SK-N-SH (cell line): ENCODE results near the gene CD53.

Source experiments
- CTCF ChIP-seq: fragments of 200-600 bp; sonication (generic); IDR thresholded peaks from 2 replicates; pipeline ENCODE4 v1.6.1; 2017; ENCODE audit warnings: antibody characterized with exemption, mild to moderate bottlenecking, moderate library complexity
- EP300 ChIP-seq, 2 experiments: IDR thresholded peaks; 2 replicates each; pipeline versions ENCODE4 v1.4.0 to v1.6.1; 2012; ENCODE audit warnings: borderline replicate concordance in 1 of 2, low read depth in 1 of 2, low read length in 1 of 2
- GABPA ChIP-seq: IDR thresholded peaks from 2 replicates; pipeline ENCODE4 v1.4.0; 2012; ENCODE audit warnings: low read depth, mild to moderate bottlenecking
- GATA2 ChIP-seq: sonication (generic); formaldehyde crosslinking; IDR thresholded peaks from 2 replicates; pipeline ENCODE4 v1.5.0; 2020; ENCODE audit warnings: mild to moderate bottlenecking, missing genetic modification reagents
- MAX ChIP-seq: IDR thresholded peaks from 2 replicates; pipeline ENCODE4 v1.4.0; 2012; ENCODE audit warnings: low read depth
- MXI1 ChIP-seq: IDR thresholded peaks from 2 replicates; pipeline ENCODE4 v1.6.1; 2012; ENCODE audit warnings: mild to moderate bottlenecking, low read depth, low read length, improper control_type of control experiment
- POLR2AphosphoS5 ChIP-seq: IDR thresholded peaks from 2 replicates; pipeline ENCODE4 v1.6.1; 2012; ENCODE audit warnings: low read depth, low read length
- RAD21 ChIP-seq: IDR thresholded peaks from 2 replicates; pipeline ENCODE4 v1.6.1; 2012; ENCODE audit warnings: mild to moderate bottlenecking, low read length
- RFX5 ChIP-seq: IDR thresholded peaks from 2 replicates; pipeline ENCODE4 v1.6.1; 2012; ENCODE audit warnings: mild to moderate bottlenecking, improper control_type of control experiment, low read length
- SIN3A ChIP-seq: IDR thresholded peaks from 2 replicates; pipeline ENCODE4 v1.6.1; 2012; ENCODE audit warnings: low read depth, mild to moderate bottlenecking, low read length, moderate library complexity, borderline replicate concordance
- TAF1 ChIP-seq: IDR thresholded peaks from 2 replicates; pipeline ENCODE4 v1.6.1; 2012; ENCODE audit warnings: low read depth, mild to moderate bottlenecking, low read length, moderate library complexity, borderline replicate concordance
- YY1 ChIP-seq: IDR thresholded peaks from 2 replicates; pipeline ENCODE4 v1.4.0; 2012; ENCODE audit warnings: low read depth, mild to moderate bottlenecking
- TF ChIP-seq, protein P1 (sequence below): IDR thresholded peaks from 2 replicates; pipeline ENCODE4 v1.6.1; 2012; ENCODE audit warnings: mild to moderate bottlenecking, low read depth, low read length, moderate library complexity

DNA sequence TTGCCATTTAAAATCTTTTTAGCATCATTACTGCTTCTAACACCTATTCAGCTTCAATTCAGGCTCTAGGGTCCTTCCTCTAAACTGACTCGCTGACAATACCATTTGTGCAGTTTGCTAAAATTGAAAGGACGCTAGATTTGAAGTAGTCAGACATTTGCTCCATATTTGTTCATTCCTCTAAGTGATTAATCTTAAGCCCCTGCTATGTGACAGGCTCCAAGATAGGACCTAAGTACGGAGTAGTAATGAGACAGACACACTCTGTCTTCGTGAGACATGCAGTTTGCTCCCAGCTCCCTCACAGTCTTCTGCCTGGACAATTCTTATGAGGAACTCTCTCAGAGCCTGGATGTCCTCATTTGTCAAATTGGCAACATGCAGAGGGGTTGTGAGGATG lies 26.1 kb upstream of the CD53 start:
- TF ChIP-seq CTCF: no peak
- TF ChIP-seq RAD21: no peak
- TF ChIP-seq, protein P1, sequence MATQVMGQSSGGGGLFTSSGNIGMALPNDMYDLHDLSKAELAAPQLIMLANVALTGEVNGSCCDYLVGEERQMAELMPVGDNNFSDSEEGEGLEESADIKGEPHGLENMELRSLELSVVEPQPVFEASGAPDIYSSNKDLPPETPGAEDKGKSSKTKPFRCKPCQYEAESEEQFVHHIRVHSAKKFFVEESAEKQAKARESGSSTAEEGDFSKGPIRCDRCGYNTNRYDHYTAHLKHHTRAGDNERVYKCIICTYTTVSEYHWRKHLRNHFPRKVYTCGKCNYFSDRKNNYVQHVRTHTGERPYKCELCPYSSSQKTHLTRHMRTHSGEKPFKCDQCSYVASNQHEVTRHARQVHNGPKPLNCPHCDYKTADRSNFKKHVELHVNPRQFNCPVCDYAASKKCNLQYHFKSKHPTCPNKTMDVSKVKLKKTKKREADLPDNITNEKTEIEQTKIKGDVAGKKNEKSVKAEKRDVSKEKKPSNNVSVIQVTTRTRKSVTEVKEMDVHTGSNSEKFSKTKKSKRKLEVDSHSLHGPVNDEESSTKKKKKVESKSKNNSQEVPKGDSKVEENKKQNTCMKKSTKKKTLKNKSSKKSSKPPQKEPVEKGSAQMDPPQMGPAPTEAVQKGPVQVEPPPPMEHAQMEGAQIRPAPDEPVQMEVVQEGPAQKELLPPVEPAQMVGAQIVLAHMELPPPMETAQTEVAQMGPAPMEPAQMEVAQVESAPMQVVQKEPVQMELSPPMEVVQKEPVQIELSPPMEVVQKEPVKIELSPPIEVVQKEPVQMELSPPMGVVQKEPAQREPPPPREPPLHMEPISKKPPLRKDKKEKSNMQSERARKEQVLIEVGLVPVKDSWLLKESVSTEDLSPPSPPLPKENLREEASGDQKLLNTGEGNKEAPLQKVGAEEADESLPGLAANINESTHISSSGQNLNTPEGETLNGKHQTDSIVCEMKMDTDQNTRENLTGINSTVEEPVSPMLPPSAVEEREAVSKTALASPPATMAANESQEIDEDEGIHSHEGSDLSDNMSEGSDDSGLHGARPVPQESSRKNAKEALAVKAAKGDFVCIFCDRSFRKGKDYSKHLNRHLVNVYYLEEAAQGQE: no peak
- TF ChIP-seq SIN3A: no peak
- TF ChIP-seq EP300 (IDR thresholded peaks at IDR 0.05; ENCODE audit: borderline replicate concordance in 1 of 2, low read depth in 1 of 2, low read length in 1 of 2): no peak
- no peak for TF ChIP-seq GATA2 (CRISPR knock-in tag)
- no peak for TF ChIP-seq YY1
- TF ChIP-seq RFX5: no peak
- TF ChIP-seq POLR2AphosphoS5: no peak
- TF ChIP-seq MAX: no peak
- TF ChIP-seq MXI1: no peak
- no peak for TF ChIP-seq GABPA
- no peak for TF ChIP-seq TAF1
